Cardiac fibroblast (primary cell): ENCODE data around the gene ADAM15.

ENCODE experiments used
- DNase-seq, 2 donors: peaks; one replicate each; pipeline versions ENCODE4 v3.0.0 to v3.0.0-alpha.2; 2010; ENCODE audit warnings: low read depth in 2 of 2
- H3K4me3 ChIP-seq, 2 donors: replicated peaks in 1 of 2; 1 replicate in 1 of 2; 2 replicates in 1 of 2; pipeline ENCODE4 v1.5.1; 2011; ENCODE audit warnings: low read depth in 2 of 2, low read length in 2 of 2, mild to moderate bottlenecking in 2 of 2, moderate library complexity in 1 of 2
- TF ChIP-seq, protein P1 (sequence below): IDR thresholded peaks from one replicate; pipeline ENCODE4 v1.5.1; 2011; ENCODE audit warnings: low read depth, mild to moderate bottlenecking, low read length, inconsistent platforms

Gene ADAM15

DNA sequence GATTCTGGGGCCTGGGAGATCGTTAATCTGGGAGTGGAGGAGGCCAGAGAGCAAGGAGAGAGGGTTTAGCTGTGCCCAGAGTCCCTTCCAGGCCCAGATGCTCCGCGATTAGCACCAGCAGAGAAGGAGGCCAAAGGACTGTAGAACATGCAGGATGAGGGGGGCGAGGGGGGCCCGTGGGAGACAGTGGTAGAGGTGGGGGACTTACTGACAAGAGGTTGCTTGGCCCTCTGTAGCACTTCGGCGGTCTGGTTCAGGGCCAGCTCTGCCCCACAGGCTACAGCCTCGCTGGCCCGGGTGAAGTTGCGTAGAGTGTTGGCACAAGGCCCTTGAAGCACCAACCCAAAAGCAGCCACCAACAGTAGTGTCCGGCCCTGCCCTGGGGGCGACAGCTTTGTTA, 18.2 kb upstream of the ADAM15 start:
- TF ChIP-seq, protein P1, sequence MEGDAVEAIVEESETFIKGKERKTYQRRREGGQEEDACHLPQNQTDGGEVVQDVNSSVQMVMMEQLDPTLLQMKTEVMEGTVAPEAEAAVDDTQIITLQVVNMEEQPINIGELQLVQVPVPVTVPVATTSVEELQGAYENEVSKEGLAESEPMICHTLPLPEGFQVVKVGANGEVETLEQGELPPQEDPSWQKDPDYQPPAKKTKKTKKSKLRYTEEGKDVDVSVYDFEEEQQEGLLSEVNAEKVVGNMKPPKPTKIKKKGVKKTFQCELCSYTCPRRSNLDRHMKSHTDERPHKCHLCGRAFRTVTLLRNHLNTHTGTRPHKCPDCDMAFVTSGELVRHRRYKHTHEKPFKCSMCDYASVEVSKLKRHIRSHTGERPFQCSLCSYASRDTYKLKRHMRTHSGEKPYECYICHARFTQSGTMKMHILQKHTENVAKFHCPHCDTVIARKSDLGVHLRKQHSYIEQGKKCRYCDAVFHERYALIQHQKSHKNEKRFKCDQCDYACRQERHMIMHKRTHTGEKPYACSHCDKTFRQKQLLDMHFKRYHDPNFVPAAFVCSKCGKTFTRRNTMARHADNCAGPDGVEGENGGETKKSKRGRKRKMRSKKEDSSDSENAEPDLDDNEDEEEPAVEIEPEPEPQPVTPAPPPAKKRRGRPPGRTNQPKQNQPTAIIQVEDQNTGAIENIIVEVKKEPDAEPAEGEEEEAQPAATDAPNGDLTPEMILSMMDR = no peak

DNA sequence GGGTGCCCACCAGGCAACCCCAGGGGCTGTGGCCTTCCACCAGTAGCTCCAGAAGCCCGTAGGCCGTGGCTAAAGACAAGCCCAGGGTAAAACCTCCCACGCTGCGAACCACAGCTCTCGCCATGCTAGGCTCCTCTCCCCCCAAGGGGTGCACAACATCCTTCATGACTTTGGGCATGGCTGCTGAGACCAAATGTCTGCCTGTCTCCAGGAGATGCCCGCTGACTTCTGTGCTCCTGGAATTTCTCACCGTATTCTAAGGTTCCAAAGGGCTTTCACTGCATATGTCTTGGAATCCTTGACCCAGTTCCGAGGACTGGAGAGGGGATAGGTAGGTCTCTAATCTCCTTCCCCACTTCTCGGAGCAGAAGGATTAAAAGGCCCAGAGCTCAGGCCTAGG, 17.6 kb upstream of the ADAM15 start, which contains the start of the genes DCST1 and DCST2:
TSS of gene DCST1 (plus strand) at position 301 of the 400 bp plus-strand sequence. CDS start 213 bp downstream, outside the sequence.
TSS of gene DCST2 (minus strand) at position 258 of the 400 bp plus-strand sequence. CDS start at position 178, 80 bp downstream.
- no peak within 1 kb of the TSS for H3K4me3 ChIP-seq
- TF ChIP-seq, protein P1 = no peak
- no peak for DNase-seq

More for the DNA sequence above, 18.2 kb upstream of the ADAM15 start:
- no peak for DNase-seq
- no peak overlapping the region for H3K4me3 ChIP-seq

DNA sequence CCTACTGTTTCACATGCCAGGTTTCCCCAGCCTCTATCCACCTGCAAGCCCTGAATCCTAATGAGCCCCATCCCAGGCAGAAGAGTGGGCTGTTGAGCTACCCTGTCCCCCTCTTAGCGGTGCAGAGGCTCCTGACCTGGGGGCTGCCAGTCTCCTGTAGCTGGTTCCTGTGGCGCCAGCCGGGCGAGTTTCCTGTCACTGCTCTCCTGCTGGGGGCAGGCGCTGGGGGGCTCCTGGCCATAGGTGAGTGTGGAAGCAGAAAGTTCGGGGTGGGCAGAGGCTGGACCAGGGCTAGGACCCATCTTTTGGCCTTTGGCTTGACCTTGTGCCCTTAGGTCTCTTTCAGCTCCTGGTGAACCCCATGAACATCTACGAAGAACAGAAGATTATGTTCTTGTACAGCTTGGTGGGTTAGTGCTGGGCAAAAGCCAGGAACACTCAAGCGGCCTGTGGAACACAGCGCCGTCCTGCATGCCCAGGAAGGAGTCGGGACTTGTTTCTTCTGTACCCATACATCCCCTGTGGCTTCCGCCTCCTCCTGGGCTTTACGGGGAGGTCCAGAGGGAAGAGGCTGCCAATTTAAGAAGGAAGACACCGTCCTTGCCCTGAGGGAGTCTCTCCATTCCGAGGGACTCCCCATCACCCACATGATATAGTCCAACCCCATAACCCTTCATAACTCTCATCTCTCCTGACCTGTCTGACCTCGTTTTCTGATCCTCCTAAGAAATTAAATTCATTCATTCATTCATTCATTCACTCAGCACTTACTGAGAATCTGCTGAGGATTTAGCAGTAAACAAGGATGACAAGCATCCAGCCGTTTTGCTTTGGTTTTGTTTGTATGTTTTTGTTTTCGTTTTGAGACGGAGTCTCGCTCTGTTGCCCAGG, 16.6 kb upstream of the ADAM15 start:
- DNase-seq = no peak
- H3K4me3 ChIP-seq = no peak overlapping the region
- TF ChIP-seq, protein P1 = no peak

DNA sequence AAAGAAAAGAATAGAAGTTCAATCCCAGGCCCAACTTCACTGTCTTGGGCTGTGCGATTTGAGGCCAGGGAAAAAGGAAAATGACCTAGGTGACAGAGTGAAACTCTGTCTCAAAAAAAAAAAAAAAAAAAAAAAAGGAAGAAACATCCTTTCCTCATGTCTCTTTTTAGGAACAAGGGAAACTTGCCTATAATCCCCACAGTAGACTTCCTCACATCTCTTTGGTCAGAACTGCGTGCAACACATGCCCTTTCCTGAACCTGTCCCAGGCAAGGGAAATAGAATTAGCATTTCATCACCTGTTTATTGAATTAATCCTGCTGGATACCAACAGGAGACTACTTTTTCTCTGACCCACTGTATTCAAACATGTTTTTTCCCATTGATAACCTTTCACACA, 15.2 kb upstream of the ADAM15 start:
- H3K4me3 ChIP-seq = no peak overlapping the region
- TF ChIP-seq, protein P1 = no peak
- no peak for DNase-seq

DNA sequence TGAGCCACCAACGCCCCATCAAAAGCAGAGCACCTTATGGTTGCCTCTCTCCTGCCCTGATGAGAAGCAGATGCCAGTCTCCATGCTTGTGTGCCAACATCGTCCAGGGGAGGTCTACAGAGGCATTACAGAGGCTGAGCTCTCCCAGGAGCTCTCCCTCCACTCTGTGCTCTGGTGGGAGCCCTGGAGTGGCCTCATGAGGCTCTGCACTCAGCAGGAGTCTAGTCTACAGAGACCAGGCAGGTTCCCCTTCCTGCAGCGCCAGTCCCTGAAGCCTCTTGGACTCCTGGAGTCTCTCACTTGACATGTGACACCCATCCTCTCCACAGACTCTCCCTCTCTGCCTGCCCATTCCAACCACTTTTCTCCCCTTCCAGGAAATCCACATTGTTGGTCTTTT, 14.1 kb upstream of the ADAM15 start:
- DNase-seq = no peak
- no peak overlapping the region for H3K4me3 ChIP-seq
- TF ChIP-seq, protein P1 = no peak

DNA sequence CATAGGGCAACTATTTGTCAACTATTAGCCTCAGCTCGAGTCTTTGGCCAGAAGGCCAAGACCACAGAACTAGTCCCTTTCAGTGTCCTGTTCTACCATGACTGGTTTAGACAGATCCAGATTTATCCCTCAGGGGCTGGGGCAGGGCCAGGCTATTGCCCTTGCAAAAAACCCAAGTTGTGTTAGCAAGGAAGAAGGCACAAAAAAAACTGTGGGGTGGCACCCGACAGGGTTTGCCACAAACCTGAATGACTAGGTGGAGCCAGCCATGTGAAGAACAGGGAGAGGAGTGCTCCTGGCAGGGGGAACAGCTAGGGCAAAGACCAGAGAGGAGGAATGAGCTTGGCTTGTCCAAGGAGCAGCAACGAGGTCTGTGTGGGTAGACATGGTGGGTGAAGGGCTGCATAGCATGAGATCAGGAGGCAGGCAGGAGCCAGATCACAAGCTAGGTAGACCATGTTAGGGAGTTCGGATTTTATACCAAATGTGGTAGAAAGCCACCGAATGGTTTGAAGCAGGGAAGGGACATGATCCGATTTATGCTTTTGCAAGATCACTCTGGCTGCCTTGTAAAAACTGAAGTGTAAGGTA, 13.2 kb upstream of the ADAM15 start:
- H3K4me3 ChIP-seq = no peak overlapping the region
- TF ChIP-seq, protein P1 = no peak
- DNase-seq = no peak
